GM04503 (cell line): ENCODE measurements around the gene SNX24.
"Not testable (repeated sequence)": the region's sequence is repeated elsewhere in the genome, so short reads cannot be mapped to it uniquely, and the experiment has no call there.

Source experiments
- DNase-seq: peaks from one replicate; pipeline ENCODE4 v3.0.0-alpha.2; 2012; ENCODE audit warnings: low read depth

Gene SNX24

GRCh38 chr5:122845229-122846050 is at the start of gene SNX24:
SNX24 (plus strand) TSS chr5:122845613; CDS start chr5:122845634, 21 bp downstream.
- DNase-seq, result peak; percentile 26

GRCh38 chr5:122805481-122805880 is 39.9 kb upstream of the SNX24 start:
- DNase-seq, result peak; percentile 1

- no peak for DNase-seq
Measured at GRCh38 chr5:122810405-122810804, 35.0 kb upstream of the SNX24 start.

DNA sequence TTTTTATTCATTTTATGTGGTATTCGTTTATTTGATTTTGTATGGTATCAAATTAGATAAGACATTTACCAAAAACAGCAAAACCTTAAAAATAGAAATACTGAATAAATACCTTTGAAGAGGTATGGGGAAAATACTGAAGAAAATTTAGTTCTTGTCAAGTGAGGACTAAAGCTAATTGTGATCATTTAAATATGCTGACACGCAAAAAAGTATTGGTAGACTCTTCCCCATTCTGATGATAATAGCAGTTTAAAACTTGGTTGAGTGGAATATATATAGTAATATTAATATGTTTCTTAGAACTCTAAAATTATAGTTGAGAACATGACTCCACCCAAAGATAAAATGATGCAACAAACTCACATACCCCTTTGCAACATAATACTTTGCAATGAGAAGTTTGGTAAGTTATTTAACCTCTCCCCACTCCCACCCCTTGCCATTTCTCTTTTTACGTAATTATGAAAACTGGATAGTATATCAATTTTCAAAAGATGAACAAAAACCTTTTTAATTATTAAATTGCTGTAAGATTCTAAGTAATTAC is 30.1 kb upstream of the SNX24 start:
- no peak for DNase-seq

DNA sequence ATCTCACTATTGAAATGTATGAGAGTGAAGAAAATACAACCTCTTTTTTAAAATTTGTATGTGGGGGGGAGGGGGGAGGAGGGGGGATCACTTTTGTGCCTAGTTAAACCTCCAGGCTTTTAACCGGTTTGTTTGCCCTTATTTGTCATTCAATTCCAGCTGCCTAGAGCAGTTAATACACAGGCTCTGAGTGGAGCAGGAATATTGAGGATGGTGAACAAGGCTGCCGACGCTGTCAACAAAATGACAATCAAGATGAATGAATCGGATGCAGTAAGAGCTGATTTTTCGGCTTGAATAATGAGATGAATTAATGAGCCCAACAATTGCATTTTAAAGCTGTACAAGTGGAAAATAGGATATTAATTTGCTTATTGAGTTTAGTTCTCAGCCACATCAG is 28.7 kb upstream of the SNX24 start:
- DNase-seq, result no peak

- DNase-seq, result no peak
Measured at GRCh38 chr5:122831984-122832383, 13.4 kb upstream of the SNX24 start.

GRCh38 chr5:122835681-122836080 is 9.7 kb upstream of the SNX24 start:
- no peak for DNase-seq

DNA sequence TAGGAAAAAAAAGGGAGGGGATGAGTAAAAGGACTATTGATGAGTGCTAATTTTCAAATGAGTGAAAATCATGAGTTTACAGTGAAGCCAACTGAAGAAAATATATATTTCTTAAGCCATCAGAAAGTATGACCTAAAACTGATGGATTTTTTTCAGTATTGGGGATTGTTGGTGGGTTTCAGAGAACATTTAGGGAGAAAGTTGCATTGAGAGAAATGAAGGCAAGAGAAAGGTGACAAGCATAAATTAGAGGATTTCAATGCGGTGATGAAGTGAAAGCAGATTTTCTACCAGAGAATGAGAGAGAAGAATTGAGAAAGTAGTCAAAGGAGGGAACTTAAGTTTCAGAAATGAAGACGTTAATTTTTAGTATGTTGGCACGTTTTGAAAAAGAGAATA is 8.5 kb upstream of the SNX24 start:
- no peak for DNase-seq

- no peak for DNase-seq
Measured at GRCh38 chr5:122839731-122840130, 5.7 kb upstream of the SNX24 start.

GRCh38 chr5:122842016-122842580 is 3.3 kb upstream of the SNX24 start:
- no peak for DNase-seq

- no peak for DNase-seq
Measured at GRCh38 chr5:122844136-122844909, 1.1 kb upstream of the SNX24 start.

DNA sequence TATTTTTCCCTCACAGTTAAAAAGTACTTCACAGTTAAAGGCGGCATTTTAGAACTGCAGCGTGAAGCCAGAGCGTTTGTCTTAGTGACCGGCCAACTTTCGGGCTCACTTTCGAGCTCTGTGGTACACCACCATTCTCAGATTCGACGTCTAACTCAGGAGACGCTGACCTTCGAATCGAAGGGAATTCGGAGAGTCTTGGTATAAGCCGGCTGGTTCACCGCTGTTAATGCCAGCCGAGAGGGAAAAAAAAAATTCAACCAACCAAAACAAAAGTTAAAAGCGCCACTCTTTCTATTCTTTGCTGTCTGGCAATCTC is 544 bp upstream of the SNX24 start:
- no peak for DNase-seq

- peak; percentile 52 for DNase-seq
Measured at GRCh38 chr5:122846051-122846550, 688 bp downstream of the SNX24 start.

DNA sequence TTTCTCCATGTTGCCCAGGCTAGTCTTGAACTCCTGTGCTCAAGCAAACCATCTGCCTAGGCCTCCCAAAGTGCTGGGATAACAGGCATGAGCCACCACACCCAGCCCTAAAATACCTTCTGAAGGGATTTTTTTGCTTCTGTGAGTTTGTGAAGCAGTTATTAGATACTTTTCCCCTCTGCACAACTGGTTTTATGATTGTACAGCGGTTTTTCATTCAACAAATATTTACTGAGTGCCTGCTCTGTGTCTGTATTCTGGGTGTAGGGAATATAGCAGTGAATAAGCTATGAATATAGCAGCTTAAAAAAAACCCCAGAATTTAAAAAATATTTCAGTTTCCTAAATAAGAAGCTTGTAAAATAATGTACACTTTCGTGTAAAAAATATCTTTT is 2.3 kb downstream of the SNX24 start:
- DNase-seq, result no peak

GRCh38 chr5:122849771-122850170 is 4.4 kb downstream of the SNX24 start:
- no peak for DNase-seq

- not testable (repeated sequence) for DNase-seq
Measured at GRCh38 chr5:122857538-122857937, 12.1 kb downstream of the SNX24 start.

DNA sequence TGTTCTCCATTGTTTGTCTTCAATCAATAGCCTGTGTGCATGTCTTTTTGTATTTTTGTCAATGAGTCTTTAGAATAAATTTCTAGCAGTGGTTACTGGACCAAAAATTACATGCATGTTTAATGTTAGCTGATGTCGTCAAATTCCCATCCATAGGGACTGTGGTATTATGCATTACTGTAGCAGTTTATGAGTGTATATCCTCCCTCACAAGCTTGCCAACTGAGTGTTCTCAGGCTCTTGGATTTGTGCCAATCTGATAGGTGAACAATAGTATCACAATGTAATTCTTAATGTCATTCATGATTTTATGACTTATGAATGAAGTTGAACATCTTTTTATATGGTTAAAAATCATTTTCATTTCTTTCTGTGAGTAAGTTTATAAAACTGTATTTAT is 13.0 kb downstream of the SNX24 start:
- no peak for DNase-seq

GRCh38 chr5:122863240-122863639 is 17.8 kb downstream of the SNX24 start:
- DNase-seq, result no peak

GRCh38 chr5:122863721-122864120 is 18.3 kb downstream of the SNX24 start:
- no peak for DNase-seq

- no peak for DNase-seq
Measured at GRCh38 chr5:122864400-122864799, 19.0 kb downstream of the SNX24 start.

DNA sequence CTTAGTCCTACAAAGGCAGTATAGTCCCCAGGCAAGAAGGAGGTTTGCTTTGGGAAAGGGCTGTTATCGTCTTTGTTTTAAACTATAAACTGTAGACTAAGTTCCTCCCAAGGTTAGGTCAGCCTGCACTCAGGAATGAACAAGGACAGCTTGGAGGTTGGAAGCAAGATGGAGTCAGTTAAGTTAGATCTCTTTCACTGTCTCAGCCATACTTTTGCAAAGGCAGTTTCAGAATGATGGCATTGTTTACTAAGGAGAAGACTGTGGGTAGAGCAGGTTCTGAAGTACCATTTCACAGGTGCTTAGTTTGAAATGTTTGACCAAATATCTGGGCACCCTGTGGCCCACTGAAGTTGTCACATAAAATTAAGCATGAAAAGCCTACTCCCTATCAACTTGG is 19.4 kb downstream of the SNX24 start:
- no peak for DNase-seq

GRCh38 chr5:122870219-122870856 is 24.9 kb downstream of the SNX24 start:
- peak; percentile 42 for DNase-seq
